H1 (cell line): ENCODE data around the gene BTBD10. TPM values are rescaled to one million over a fixed set of nuclear protein-coding genes. Genes with fewer than 3 reads are reported as not detected.

Experiments used
- CTCF ChIA-PET: fragments of 300-600 bp; sonication (Branson Sonifier 250); formaldehyde crosslinking; loops from one replicate; lab custom pipeline; 2021; ENCODE audit not compliant: partially characterized antibody; lab: Charles Lee
- POLR2A ChIA-PET: fragments of 300-600 bp; sonication (Branson Sonifier 250); formaldehyde crosslinking; loops from one replicate; lab custom pipeline; 2021; ENCODE audit warnings: inconsistent platforms; ENCODE audit not compliant: partially characterized antibody; lab: Charles Lee
- DNase-seq, 2 experiments: peaks; one replicate each; pipeline versions ENCODE4 v3.0.0 to v3.0.0-alpha.2; 2010 to 2022; ENCODE audit warnings: low spot score in 2 of 2, low read depth in 1 of 2, mixed read lengths in 1 of 2
- FAIRE-seq: peaks from 2 replicates; lab custom pipeline; 2011; peaks lifted over from hg19 to GRCh38; lab: Jason Lieb, UNC
- H2AFZ ChIP-seq: 2 replicates; pipeline ENCODE4 v1.8.1; 2012; ENCODE audit warnings: low read length, inconsistent platforms
- H2AK5ac ChIP-seq: 2 replicates; pipeline ENCODE4 v1.6.1; 2013; ENCODE audit warnings: low read depth, low read length
- H2BK120ac ChIP-seq: replicated peaks from 2 replicates; pipeline ENCODE3; 2013; ENCODE audit warnings: low read depth, low read length, inconsistent platforms
- H2BK12ac ChIP-seq: 2 replicates; pipeline ENCODE4 v1.6.1; 2013; ENCODE audit warnings: low read depth, low read length
- H2BK15ac ChIP-seq: 2 replicates; pipeline ENCODE4 v1.6.1; 2013; ENCODE audit warnings: low read length
- H2BK20ac ChIP-seq: 2 replicates; pipeline ENCODE4 v1.6.1; 2013; ENCODE audit warnings: low read length
- H2BK5ac ChIP-seq: 2 replicates; pipeline ENCODE4 v1.6.1; 2013; ENCODE audit warnings: low read depth, low read length
- H3K14ac ChIP-seq: 2 replicates; pipeline ENCODE4 v1.6.1; 2013; ENCODE audit warnings: inconsistent platforms; ENCODE audit not compliant: insufficient read length
- H3K18ac ChIP-seq: 2 replicates; pipeline ENCODE4 v1.6.1; 2013; ENCODE audit warnings: low read length; ENCODE audit errors: extremely low read depth
- H3K23ac ChIP-seq: 2 replicates; pipeline ENCODE4 v1.6.1; 2013; ENCODE audit warnings: inconsistent platforms; ENCODE audit not compliant: insufficient read length
- H3K23me2 ChIP-seq: 2 replicates; pipeline ENCODE4 v1.6.1; 2013; ENCODE audit warnings: low read depth, low read length
- H3K27ac ChIP-seq: 2 replicates; pipeline ENCODE4 v1.6.1; 2011; ENCODE audit warnings: low read depth, low read length, inconsistent platforms
- H3K27me3 ChIP-seq, 4 experiments: replicated peaks in 1 of 4; 1 replicate in 1 of 4; 2 replicates in 3 of 4; pipeline versions ENCODE4 v1.6.1 to v1.8.1; 2011 to 2013; ENCODE audit warnings: low read length in 3 of 4, mild to moderate bottlenecking in 3 of 4, inconsistent platforms in 2 of 4, mixed read lengths in 2 of 4, moderate library complexity in 1 of 4; ENCODE audit not compliant: control insufficient read depth in 3 of 4, insufficient read depth in 3 of 4; ENCODE audit errors: extremely low read depth in 1 of 4
- H3K36me3 ChIP-seq, 4 experiments: 2 replicates each; pipeline versions ENCODE4 v1.6.1 to v1.8.1; 2011 to 2013; ENCODE audit warnings: mild to moderate bottlenecking in 4 of 4, low read length in 3 of 4, moderate library complexity in 2 of 4, control low read depth in 1 of 4, inconsistent platforms in 1 of 4; ENCODE audit not compliant: insufficient read depth in 4 of 4, control insufficient read depth in 2 of 4
- H3K4ac ChIP-seq: replicated peaks from 2 replicates; pipeline ENCODE3; 2013; ENCODE audit warnings: low read length, low read depth, mixed read lengths, inconsistent platforms; ENCODE audit not compliant: insufficient read length
- H3K4me1 ChIP-seq, 4 experiments: replicated peaks in 1 of 4; 1 replicate in 1 of 4; 2 replicates in 3 of 4; pipeline versions ENCODE4 v1.6.1 to v1.8.1; 2011 to 2013; ENCODE audit warnings: low read length in 3 of 4, inconsistent platforms in 2 of 4, mixed read lengths in 1 of 4; ENCODE audit not compliant: insufficient read depth in 4 of 4, control insufficient read depth in 3 of 4
- H3K4me2 ChIP-seq, 2 experiments: 2 replicates each; pipeline versions ENCODE4 v1.6.1 to v1.8.1; 2011 to 2013; ENCODE audit warnings: low read depth in 2 of 2, low read length in 2 of 2, control low read depth in 1 of 2, inconsistent platforms in 1 of 2, mild to moderate bottlenecking in 1 of 2; ENCODE audit not compliant: insufficient read depth in 1 of 2
- H3K4me3 ChIP-seq, 4 experiments: fragments of 200-600, 300-600 bp in 1 of 4; sonication (generic), shearing (Covaris generic), sonication (Bioruptor Twin) in 1 of 4; 2 replicates each; pipeline versions ENCODE4 v1.5.1 to v1.8.1; 2011 to 2016; ENCODE audit warnings: low read length in 4 of 4, low read depth in 3 of 4, control low read depth in 2 of 4, inconsistent platforms in 2 of 4, mild to moderate bottlenecking in 2 of 4, mixed read lengths in 1 of 4, moderate library complexity in 1 of 4; ENCODE audit not compliant: insufficient read depth in 2 of 4; ENCODE audit errors: extremely low read depth in 1 of 4
- H3K56ac ChIP-seq: replicated peaks from 2 replicates; pipeline ENCODE3; 2013; ENCODE audit warnings: low read depth, mild to moderate bottlenecking, mixed read lengths, low read length, inconsistent platforms; ENCODE audit not compliant: insufficient read length
- H3K79me1 ChIP-seq: 2 replicates; pipeline ENCODE4 v1.6.1; 2013; ENCODE audit warnings: low read depth, low read length, control low read depth
- H3K79me2 ChIP-seq, 2 experiments: 2 replicates each; pipeline versions ENCODE4 v1.6.1 to v1.8.1; 2012 to 2013; ENCODE audit warnings: low read length in 2 of 2, mild to moderate bottlenecking in 2 of 2, inconsistent platforms in 1 of 2; ENCODE audit not compliant: insufficient read depth in 2 of 2, control insufficient read depth in 1 of 2
- H3K9ac ChIP-seq, 4 experiments: replicated peaks in 1 of 4; 1 replicate in 1 of 4; 2 replicates in 3 of 4; pipeline versions ENCODE4 v1.6.1 to v1.8.1; 2011 to 2013; ENCODE audit warnings: low read depth in 3 of 4, low read length in 3 of 4, control low read depth in 2 of 4, mild to moderate bottlenecking in 2 of 4, moderate library complexity in 2 of 4, inconsistent platforms in 1 of 4; ENCODE audit errors: extremely low read depth in 1 of 4
- H3K9me3 ChIP-seq, 2 experiments: 2 replicates each; pipeline versions ENCODE4 v1.6.1 to v1.8.1; 2012 to 2013; ENCODE audit warnings: mild to moderate bottlenecking in 2 of 2, moderate library complexity in 2 of 2, control low read depth in 1 of 2, inconsistent platforms in 1 of 2, low read depth in 1 of 2, low read length in 1 of 2, mixed read lengths in 1 of 2; ENCODE audit not compliant: insufficient read depth in 2 of 2
- H4K20me1 ChIP-seq, 2 experiments: replicated peaks in 1 of 2; 2 replicates each; pipeline versions ENCODE3 to v1.8.1; 2011 to 2013; ENCODE audit warnings: inconsistent platforms in 2 of 2, low read length in 2 of 2, mild to moderate bottlenecking in 1 of 2; ENCODE audit not compliant: insufficient read depth in 2 of 2, control insufficient read depth in 1 of 2
- H4K5ac ChIP-seq: 2 replicates; pipeline ENCODE4 v1.6.1; 2013; ENCODE audit warnings: low read length, low read depth, mixed read lengths, inconsistent platforms; ENCODE audit not compliant: insufficient read length
- H4K8ac ChIP-seq: 2 replicates; pipeline ENCODE4 v1.8.0; 2013; ENCODE audit warnings: mild to moderate bottlenecking, moderate library complexity, low read length, inconsistent platforms; ENCODE audit not compliant: insufficient read depth; ENCODE audit errors: extremely low read depth
- H4K91ac ChIP-seq: replicated peaks from 2 replicates; pipeline ENCODE3; 2013; ENCODE audit warnings: low read length, mixed read lengths, inconsistent platforms; ENCODE audit not compliant: insufficient read length
- RAD21 ChIP-seq, 2 experiments: IDR thresholded peaks in 1 of 2; conservative IDR thresholded peaks in 1 of 2; 2 replicates each; pipeline ENCODE4 v1.6.1; 2011; ENCODE audit warnings: low read depth in 2 of 2, low read length in 2 of 2, improper control_type of control experiment in 1 of 2, inconsistent platforms in 1 of 2, mild to moderate bottlenecking in 1 of 2, moderate library complexity in 1 of 2
- WGBS, 2 experiments: shearing (Covaris generic) in 1 of 2; methylation state at CpG; one replicate each; pipeline versions ENCODE4 v1.1.6 to v1.1.7; 2013 to 2015; ENCODE audit warnings: low lambda C conversion rate in 2 of 2, mixed read lengths in 2 of 2, inconsistent platforms in 1 of 2, low coverage in 1 of 2, missing lambda C conversion rate in 1 of 2; ENCODE audit not compliant: insufficient replicate concordance in 2 of 2, insufficient coverage in 1 of 2, insufficient read length in 1 of 2; ENCODE audit errors: extremely low coverage in 1 of 2, missing lambda C conversion rate in 1 of 2; 5-methylcytosine and 5-hydroxymethylcytosine counted together
- polyA plus RNA-seq, 7 experiments: library from polyadenylated mRNA; depleted of rRNA in 3 of 7; stranded (reverse) in 5 of 7; unstranded in 2 of 7; fragments of >200 nt in 5 of 7; fragments of 200-250 nt in 2 of 7; gene quantifications; 1 replicate in 5 of 7; 2 replicates in 1 of 7; 4 replicates in 1 of 7; pipeline versions ENCODE4 v1.2.1 to v1.2.3, GENCODE V29; 2011 to 2013; ENCODE audit warnings: missing spikeins in 2 of 7, mixed read lengths in 2 of 7
- total RNA-seq: library from RNA; stranded (reverse); fragmentation: NEBNext Ultra II Directional; extraction: Animal tissue kit (Norgen Biotek cat#: 25700); gene quantifications from 2 replicates; pipeline ENCODE4 v1.2.1, GENCODE V29; 2021
- TF ChIP-seq, protein P1 (sequence below), 3 experiments: IDR thresholded peaks; 1 replicate in 2 of 3; 2 replicates in 1 of 3; pipeline versions ENCODE4 v1.5.1 to v1.6.1; 2011; ENCODE audit warnings: low read length in 3 of 3, mild to moderate bottlenecking in 3 of 3, inconsistent platforms in 2 of 3, low read depth in 1 of 3, moderate library complexity in 1 of 3; ENCODE audit not compliant: insufficient read depth in 1 of 3; ENCODE audit errors: control extremely low read depth in 1 of 3

BTBD10 gene
- total and polyA plus RNA-seq, 2 of the 8 experiments (the other 6 are each of a cell fraction or from before 2014, with no cell fraction given), result 13.8 to 22.2 TPM

DNA sequence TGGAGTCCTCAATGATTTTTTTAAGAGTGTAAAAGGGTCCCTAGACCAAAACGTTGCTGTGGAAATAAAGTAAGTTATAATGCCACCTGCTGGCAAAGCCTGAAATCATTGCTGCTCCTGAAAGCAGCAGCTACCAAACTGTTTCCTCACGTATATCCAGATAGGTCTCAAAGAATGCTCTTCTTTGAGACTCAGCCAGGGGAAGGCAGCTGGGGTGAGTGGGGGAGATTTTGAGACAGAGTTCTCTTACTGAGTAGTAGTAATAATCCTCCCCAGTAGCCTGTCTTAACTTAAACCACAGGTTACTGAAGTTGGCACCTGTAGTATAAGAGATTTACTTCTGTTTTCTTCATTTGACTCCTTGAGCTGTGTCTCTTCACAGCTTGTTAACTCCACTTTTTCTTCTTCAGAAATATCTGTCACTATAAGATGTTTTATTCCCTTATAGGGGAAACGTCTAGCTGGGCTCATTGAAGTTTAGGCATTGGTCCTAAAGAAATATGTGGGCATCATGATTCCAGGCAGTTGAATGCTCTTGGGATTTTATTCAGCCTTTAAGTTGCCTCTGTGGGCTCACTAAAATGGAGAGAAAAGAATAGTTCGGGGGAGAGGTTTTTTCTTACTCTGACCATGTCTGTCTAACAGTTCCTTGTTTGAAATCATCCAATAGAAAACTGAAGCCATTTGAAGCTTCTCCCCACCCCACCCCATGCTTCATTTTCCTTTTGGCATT is 77.9 kb downstream of the BTBD10 start:
- H3K9ac ChIP-seq, result no peak overlapping the region
- no peak overlapping the region for H3K4me3 ChIP-seq
- H3K18ac ChIP-seq, result no peak overlapping the region
- no peaks in the 10 kb centered on the region for H3K79me2 ChIP-seq
- no peak overlapping the region for H4K8ac ChIP-seq
- POLR2A ChIA-PET, result interaction anchor here (0.6 kb wide), 1 partner anchor 283 kb away, joined by 4 read pairs; no protein-coding TSS in a partner anchor
- WGBS, 2 experiments, result 39% methylated on average over 4 of the region's 4 CpGs; no CpG with 5 or more reads in 1 of the 2 experiments
- H4K5ac ChIP-seq, result no peak overlapping the region
- no peak overlapping the region for H3K4me2 ChIP-seq
- H2BK12ac ChIP-seq, result no peak overlapping the region
- H2AK5ac ChIP-seq, result no peak overlapping the region
- no peak overlapping the region for H3K27ac ChIP-seq
- H3K23ac ChIP-seq, result no peak overlapping the region
- no peak overlapping the region for H4K91ac ChIP-seq
- no peaks in the 10 kb centered on the region for H4K20me1 ChIP-seq
- no peak overlapping the region for H2BK15ac ChIP-seq
- no peak overlapping the region for H3K4ac ChIP-seq
- peaks cover 0 to 20% (median 6%) of the 10 kb centered on the region in 4 experiments; a peak in 6 of 8 replicates for H3K36me3 ChIP-seq
- no peaks in the 10 kb centered on the region for H3K9me3 ChIP-seq
- no peak overlapping the region for H2AFZ ChIP-seq
- DNase-seq, result peak; percentile 15 to 58
- FAIRE-seq, result peak; percentile 58
- no peak overlapping the region for H3K56ac ChIP-seq
- CTCF ChIA-PET, result interaction anchor here (0.7 to 9.4 kb wide), 25 partner anchors 8 to 1287 kb away, joined by 3 to 129 read pairs (median 4); no protein-coding TSS in a partner anchor
- no peak overlapping the region for H3K14ac ChIP-seq
- no peak overlapping the region for H2BK20ac ChIP-seq
- no peak overlapping the region for H2BK120ac ChIP-seq
- no peaks in the 10 kb centered on the region for H3K23me2 ChIP-seq
- no peaks in the 10 kb centered on the region for H3K27me3 ChIP-seq
- H3K4me1 ChIP-seq, result no peaks in the 10 kb centered on the region
- no peak overlapping the region for H2BK5ac ChIP-seq
- no peaks in the 10 kb centered on the region for H3K79me1 ChIP-seq
- TF ChIP-seq, protein P1, sequence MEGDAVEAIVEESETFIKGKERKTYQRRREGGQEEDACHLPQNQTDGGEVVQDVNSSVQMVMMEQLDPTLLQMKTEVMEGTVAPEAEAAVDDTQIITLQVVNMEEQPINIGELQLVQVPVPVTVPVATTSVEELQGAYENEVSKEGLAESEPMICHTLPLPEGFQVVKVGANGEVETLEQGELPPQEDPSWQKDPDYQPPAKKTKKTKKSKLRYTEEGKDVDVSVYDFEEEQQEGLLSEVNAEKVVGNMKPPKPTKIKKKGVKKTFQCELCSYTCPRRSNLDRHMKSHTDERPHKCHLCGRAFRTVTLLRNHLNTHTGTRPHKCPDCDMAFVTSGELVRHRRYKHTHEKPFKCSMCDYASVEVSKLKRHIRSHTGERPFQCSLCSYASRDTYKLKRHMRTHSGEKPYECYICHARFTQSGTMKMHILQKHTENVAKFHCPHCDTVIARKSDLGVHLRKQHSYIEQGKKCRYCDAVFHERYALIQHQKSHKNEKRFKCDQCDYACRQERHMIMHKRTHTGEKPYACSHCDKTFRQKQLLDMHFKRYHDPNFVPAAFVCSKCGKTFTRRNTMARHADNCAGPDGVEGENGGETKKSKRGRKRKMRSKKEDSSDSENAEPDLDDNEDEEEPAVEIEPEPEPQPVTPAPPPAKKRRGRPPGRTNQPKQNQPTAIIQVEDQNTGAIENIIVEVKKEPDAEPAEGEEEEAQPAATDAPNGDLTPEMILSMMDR (IDR thresholded peaks at IDR 0.05; ENCODE audit: control extremely low read depth in 1 of 3, insufficient read depth in 1 of 3, low read depth in 1 of 3, low read length in 3 of 3), result peak in 2 of 3 experiments; percentile 58 to 68; a peak in 3 of 4 replicates
- TF ChIP-seq RAD21 (IDR thresholded peaks at IDR 0.05 in 1 of 2, conservative IDR thresholded peaks at IDR 0.05 in 1 of 2; ENCODE audit: low read depth in 2 of 2, low read length in 2 of 2), result peak; percentile 59 to 67
